Spleen (tissue), 7 donors: ENCODE measurements around the gene KLHDC10.

Source experiments
- POLR2A ChIP-seq, 3 donors: fragments of 450-650 bp; IDR thresholded peaks; one replicate each; pipeline ENCODE4 v1.5.1; 2017; ENCODE audit warnings: antibody characterized with exemption in 3 of 3, mild to moderate bottlenecking in 1 of 3
- POLR2AphosphoS5 ChIP-seq, 3 donors: sonication (generic); formaldehyde crosslinking; IDR thresholded peaks; one replicate each; pipeline ENCODE4 v1.5.1; 2017; ENCODE audit warnings: antibody characterized with exemption in 3 of 3
- TF ChIP-seq, protein P1 (sequence below), 11 experiments: fragments of 200-600 bp in 7 of 11; fragments of 450-650 bp in 4 of 11; sonication (generic) in 4 of 11; IDR thresholded peaks in 8 of 11; conservative IDR thresholded peaks in 3 of 11; 1 replicate in 7 of 11; 2 replicates in 4 of 11; pipeline versions ENCODE4 v1.4.0 to v1.8.0; 2016 to 2021; ENCODE audit warnings: antibody characterized with exemption in 11 of 11, inconsistent platforms in 4 of 11, mild to moderate bottlenecking in 1 of 11
- donor health status: DM: no; HTN: no; CAD: no; lungs with moderate emphysema.
- donor health status: DM: no; HTN: no; CAD: no.
- donor health status: DM: no; HTN: no; CAD: no.

DNA sequence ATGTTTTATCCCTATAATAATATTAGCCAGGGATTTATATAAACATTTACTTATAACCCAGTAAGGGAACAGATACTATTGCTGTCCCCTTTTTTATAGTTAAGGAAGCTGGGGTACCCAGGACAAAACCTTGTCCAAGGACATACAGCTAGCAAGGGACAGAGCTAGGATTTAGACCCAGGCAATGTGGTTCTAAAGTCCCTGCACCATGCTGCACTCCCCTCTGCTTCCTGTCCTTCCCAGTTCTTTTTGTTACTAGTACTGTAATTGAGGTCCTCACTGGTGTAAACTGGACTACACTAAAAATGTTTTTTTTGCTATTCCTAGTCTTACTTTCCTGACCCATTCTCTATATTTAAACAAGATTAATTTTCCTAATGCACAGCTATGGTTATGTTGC lies 16.6 kb downstream of the KLHDC10 start:
- no peak for TF ChIP-seq POLR2AphosphoS5 (IDR thresholded peaks at IDR 0.05)
- TF ChIP-seq POLR2A (IDR thresholded peaks at IDR 0.05): no peak
- TF ChIP-seq, protein P1, sequence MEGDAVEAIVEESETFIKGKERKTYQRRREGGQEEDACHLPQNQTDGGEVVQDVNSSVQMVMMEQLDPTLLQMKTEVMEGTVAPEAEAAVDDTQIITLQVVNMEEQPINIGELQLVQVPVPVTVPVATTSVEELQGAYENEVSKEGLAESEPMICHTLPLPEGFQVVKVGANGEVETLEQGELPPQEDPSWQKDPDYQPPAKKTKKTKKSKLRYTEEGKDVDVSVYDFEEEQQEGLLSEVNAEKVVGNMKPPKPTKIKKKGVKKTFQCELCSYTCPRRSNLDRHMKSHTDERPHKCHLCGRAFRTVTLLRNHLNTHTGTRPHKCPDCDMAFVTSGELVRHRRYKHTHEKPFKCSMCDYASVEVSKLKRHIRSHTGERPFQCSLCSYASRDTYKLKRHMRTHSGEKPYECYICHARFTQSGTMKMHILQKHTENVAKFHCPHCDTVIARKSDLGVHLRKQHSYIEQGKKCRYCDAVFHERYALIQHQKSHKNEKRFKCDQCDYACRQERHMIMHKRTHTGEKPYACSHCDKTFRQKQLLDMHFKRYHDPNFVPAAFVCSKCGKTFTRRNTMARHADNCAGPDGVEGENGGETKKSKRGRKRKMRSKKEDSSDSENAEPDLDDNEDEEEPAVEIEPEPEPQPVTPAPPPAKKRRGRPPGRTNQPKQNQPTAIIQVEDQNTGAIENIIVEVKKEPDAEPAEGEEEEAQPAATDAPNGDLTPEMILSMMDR (IDR thresholded peaks at IDR 0.05 in 8 of 11, conservative IDR thresholded peaks at IDR 0.05 in 3 of 11): no peak
